HG03460 (cell line): Measurements from ENCODE around the gene VPS37D.
"Not testable (repeated sequence)": the region's sequence is repeated elsewhere in the genome, so short reads cannot be mapped to it uniquely, and the experiment has no call there.

Experiments
- ATAC-seq: cut with Tn5 transposase; IDR thresholded peaks from one replicate; pipeline ENCODE4 v1.9.1; 2021; ENCODE audit not compliant: unreplicated experiment

VPS37D gene

DNA sequence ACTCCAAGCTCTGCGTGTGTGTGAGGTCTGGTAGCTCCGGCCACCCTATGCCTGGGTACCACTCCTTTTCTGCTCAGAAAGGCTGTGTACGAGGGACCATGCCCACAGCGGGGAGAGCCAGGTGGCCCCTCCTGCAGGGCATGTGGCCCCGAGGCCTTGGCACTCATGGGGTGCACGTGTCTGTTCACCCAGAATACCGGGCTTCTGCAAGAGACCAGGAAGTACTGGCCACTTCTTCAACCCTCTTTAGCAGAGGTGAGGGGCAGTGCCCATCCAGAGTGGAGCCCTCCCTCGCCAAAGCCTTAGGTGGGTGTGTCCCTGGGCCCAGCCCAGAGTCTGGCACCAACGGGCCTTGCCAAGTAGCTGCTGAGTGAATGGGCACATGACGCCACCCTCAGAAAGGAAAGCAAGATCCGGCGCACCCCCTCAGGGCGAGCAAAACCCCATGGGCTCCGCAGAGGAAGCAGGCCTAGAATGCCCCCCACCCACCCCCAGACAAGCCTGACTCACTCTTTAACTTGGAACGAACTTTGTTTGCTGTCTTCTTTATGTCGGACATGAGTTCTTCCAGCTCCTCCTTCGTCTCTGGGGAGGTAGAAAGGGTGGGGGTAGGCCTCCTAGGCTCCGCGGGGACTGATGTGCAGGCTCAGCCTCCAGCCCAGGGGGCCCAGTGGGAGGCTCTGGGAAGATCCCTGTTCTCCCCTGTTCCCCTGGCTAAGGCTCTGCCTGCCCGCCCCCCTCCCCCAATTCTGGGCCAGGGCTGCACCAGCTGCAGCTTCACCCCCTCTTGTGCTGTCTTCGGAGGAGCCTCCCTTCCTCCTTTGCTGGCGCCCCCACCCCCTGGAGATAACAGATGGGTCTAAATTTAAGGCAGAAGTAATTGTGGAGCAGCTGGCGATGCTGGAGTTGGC is 37.3 kb downstream of the VPS37D start:
- ATAC-seq, result no peak

DNA sequence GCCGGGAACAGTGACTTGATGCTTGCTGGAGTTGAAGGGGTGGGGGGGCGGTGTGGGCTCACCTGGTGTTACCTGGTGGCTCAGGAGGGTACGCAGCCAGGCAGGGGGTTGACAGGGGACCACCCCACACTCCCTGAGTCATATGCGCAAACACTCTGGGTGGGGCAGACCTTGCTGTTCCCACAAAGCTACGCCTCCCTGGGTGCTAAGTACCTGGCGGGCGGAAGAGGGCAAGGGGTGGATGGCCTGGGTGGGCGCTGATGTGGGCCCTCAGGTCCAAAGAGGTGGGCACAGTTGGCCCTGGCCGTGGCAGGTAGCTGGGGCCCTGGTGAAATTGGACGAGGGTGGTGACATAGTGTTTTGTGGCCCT is 37.9 kb downstream of the VPS37D start:
- ATAC-seq, result no peak

DNA sequence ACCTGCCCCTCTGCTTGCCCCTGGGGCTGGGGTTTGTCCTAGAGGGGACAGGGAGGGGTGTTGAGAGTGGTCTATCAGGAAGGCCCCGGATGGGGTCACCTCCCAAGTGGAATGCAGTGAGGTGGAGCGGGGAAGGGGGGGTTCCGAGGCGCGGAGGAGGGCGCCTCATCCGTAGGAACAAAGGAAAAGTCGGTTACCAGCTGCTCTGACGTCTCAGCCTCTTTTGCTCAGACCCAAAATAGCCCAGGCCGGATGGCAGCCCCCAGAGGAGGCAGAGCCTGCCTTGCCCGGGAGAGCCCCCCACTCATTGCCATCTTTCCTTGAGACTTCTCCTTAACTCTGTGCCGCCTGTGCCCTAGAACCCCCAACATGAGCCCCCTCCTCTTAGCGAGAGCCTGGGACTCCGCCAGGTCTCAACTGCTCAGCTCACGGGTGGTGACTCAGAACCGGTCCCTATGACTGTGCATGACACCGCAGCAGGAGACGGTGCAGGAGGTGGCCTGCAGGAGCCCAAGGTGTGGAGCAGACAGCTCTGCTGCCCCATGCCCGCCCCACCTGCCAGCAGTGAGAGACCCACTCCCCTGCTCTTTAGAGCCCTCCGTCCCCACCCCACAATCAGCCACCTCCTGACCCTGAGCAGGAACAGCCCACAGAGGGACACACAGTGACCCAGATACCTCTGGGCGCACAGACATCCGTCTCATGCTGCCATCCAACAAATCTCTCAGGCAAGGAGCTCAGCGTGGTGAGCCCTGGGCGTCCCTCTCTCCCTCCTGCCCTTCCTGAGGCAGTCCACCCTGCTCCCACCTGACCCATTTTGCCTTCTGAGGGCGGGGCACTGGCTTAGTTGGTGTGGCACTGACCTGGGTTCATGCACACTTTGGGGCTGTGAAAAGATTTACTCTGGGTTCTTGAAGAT is 38.8 kb downstream of the VPS37D start:
- no peak for ATAC-seq

DNA sequence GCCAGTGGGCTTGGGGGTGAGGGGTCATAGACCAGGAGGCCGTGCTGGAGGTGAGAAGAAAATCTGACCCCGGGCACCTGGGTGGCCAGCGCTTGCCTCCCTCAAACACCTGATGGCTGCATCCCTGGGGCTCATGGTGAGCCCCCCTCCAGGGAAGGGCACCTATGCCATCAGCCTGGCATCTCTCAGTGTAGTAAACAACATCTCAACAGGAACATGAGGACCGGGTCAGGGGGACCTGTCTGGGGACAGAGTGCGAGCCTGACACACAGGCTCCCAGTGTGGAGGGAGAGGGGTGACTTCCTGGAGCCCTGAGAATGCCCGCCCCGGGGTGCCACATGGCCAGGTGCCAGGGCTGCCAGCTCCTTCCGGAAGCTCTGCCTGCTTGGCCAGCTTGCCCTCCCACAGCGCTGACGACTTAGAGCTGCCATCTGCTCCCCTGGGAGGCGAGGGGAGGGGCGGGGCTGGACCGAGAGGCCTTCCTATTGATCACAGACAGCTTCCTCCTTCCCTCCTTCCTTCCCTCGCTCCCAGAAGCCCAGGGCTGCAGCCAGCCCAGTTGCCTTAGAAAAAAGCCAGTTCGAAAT is 39.5 kb downstream of the VPS37D start:
- ATAC-seq, result no peak

DNA sequence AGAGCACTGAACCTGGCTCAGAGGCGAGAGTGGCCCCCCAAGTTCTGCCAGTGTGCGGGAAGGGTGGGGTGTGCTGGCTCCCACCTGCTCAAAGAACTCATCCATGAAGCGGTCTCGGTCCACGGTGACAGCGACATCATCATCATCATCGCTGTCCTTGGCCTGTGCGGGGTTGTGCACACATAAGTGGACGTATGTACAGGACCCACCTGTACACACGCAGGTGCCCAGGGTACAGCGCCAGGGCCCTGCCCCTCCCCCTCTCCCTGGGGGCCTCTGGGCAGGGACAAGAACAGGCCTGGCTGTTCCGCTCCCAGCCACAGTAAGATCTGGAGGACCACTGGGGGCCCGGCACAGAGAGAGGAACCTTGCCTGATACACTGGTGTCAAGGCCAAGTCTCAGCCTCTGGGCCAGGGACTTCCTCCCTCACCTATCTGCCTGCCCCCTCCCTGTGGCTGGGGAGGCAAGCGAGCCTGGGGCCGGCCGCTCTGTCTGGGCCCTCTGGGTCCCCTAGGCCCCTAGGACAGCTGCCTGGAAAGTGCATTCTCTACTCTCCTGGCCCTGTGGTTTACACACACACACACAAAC is 41.4 kb downstream of the VPS37D start:
- no peak for ATAC-seq

DNA sequence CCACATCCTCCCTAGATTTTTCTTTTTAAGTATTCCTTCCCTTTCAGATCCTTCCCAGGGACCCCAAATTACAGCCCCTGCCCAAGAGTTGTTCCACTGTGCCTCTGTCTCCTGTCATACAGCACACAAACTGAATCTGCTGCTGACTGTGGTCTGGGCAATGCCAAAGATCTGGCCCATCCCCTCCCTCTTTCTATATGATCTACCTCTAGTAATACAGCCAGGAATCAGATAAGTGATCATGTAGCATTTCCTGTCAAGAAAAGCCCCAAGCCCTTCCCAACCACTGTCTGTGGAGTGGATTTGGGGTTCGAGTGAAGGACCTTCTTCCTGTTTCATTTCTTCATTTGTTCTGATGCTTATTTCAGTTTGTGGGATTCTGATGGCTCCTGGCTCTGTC is 45.1 kb downstream of the VPS37D start:
- ATAC-seq, result no peak

DNA sequence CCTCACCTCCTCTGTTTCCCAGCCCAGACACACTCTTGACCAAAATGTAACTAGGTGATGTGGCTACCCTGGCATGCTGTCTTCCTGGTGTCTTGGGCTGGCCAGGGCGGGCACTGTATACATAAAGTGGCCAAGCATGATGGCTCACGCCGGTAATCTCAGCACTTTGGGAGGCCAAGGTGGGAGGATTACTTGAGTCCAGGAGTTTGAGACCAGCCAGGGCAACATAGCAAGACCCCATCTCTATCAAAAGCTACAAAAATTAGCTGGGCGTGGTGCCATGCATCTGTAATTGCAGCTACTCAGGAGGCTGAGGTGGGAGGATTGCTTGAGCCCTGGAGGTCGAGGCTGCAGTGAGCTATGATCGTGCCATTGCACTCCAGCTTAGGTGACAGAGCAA is 45.7 kb downstream of the VPS37D start:
- ATAC-seq, result not testable (repeated sequence)

DNA sequence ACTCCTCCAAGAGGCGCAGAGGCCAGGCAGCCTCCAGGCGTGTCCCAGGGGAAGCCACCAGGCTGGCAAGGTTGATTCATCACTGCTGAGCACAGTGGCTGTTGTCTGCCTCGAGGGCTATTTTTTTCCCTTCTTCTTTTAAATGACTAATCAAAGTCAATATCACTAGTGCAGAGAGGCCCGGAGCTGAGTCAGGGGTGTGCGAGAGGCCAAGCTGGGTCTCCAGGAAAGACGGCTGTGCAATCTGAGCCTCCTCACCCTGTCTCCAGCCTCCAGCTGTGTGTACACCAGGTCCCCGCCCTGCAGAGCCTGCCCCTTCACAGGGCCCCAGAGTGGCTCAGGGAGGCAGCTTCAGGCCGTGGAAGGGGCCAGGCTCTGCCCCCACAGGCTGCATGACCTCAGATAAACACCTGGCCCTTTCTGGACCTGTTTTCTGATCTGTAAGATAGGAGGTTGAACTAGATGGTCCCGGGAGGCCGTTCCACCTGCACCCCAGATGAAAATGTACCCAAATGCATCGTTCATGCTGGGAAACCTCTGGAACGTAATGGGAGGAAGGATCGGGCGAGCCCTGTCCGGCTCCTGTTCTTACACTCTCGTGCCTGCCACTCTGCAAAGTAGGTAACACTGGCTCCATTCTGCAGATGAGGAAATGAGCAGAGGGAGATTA is 48.2 kb downstream of the VPS37D start:
- no peak for ATAC-seq

DNA sequence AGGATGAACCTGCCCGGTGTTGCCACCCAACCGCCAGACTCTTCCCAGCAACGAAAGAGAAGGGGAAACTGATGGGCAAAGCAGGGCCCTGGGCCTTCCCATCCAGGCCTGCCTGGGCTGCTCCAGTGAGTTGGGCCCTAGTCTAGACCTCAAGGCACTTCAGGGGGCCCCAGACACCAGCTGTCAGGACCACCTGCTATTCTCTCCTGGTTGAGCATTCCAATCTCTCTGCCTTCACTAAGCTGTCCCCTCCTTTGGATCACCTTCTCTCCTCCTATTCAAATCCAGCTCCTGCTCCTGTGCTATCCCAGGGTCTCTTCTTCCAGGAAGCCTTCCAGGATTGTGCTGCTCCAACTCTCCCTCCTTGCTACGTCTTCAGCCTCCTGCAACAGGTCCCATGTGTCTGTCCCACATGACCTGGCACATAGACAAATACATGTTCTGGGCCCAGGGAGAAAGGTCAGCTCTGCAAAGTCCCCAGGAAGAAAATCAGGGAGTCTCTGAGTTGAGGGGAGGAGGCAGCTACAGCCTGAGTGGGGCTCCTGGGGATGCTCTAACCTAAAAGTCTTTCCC is 48.8 kb downstream of the VPS37D start:
- no peak for ATAC-seq

DNA sequence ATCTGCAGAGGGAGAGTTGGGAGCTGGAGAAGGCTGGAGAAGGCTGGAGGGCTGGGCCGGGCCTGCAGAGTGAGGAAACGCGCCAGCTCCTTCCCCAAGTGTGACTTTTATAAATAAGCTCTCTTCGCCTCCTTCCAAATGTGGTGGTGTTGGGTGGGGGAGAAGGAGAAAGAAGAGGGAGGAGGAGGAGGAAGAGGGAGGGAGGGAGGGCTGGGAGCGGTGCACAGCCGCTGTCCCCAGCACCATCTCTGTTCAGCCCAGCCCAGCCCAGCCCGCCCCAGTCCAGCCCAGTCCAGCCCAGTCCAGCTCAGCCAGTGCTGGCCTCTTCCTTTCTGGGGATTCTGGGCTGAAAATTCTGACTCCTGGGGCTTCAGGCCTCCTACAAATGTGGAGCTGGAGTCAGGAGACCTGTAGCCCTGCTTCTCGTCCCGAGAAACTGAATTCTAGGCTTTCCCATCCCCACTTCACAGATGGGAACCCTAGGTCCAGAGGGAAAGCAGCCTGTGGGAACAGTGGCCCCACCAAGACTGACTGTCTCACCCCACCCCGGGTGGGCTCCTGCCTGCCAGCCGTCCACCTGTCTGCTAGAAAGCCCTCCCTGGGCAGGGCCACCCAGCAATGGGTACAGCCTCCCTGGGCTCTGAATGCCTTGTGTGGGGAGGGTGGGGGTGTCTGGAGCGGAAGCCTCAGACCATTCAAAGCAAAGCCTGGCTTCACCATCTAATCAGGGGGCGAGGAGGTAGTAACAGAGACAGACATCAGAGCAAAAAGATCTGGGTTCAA is 49.6 kb downstream of the VPS37D start:
- ATAC-seq, result no peak

DNA sequence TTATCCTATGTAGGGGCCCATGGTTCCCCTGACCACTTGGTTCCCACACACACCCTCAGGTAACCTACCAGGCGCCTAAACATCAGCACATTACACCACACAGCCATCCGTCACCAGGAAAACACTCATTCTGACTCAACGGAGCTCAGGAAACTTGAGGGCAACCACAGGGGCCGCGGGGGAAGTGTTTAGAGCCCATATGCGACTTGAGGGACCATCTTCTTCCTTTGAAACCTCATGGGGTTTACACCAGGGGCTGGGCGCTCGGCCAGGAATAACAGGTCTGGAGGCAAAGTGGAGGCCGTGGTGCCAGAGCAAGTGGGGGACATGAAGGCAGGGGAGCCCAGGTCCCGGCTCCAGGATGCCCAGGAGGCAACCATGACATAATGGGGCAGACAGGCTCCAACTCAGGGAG is 50.4 kb downstream of the VPS37D start:
- ATAC-seq, result peak; percentile 46

DNA sequence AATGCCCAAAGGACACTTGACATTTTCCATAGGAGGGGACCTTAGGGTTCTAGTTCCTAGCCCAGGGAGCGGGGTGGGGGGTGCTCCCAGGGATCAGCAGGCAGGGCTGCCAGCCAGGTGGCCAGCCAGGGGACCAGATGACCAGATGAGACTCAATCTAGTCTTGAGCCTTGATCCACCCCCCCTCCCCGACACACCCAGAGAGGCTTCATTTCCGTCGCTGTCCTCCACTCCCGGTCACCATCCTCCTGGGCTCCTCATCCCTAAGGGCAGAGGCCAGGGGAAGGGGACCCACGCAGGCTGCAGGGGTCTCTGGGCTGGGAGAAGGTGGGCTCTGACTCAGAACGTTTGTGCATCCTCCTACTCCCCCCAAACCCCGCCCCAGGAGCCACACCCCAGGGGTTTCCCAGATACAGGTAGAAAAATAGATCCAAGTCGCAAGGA is 50.8 kb downstream of the VPS37D start:
- ATAC-seq, result no peak

DNA sequence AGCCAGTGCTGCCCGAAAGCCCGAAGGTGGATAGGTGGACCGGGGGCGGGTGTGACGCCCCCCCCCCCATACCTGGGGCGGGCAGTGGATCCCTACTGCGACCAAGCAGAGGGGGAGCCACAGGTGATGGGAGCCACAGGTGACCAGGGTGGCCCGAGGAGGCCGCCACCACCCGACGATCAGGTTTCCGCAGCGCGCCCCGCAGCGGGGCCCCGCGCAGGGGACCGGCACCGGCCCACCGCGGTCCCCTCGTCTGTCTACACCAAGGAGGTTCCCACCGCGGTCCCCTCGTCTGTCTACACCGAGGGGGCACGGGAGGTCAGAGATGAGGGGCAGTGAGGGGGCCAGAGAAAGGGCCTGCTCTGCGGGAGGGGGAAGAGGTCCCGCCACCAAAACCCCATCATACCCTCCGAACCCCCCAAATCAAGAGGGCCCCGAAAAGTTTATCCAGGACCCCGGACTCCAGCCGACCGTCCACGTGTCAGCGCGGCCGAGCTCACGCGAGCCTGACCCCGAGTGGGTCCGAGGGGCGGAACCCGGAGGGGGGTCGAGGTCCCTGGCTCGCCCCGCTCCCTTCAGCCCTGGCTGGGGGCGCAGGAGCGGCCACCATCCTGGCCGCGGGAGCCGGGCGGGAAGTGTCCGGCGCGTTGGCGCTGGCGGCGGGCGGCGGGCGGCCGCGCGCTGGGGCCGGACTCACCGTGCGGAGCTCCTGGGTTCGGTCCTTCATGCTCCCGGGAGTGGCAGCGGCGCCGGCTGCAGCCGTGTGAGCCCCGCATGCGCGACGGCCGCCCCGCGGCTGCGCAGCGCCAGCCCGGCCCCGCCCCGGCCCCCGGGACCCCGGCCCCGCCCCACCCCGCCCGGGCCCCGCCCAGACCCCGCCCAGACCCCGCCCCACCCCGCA is 51.5 kb downstream of the VPS37D start, which contains the start of gene STX1A:
Gene STX1A (minus strand): TSS at position 765 of the 901 bp plus-strand sequence. CDS start 38 bp downstream, at position 727.
- peak; percentile 60 for ATAC-seq

DNA sequence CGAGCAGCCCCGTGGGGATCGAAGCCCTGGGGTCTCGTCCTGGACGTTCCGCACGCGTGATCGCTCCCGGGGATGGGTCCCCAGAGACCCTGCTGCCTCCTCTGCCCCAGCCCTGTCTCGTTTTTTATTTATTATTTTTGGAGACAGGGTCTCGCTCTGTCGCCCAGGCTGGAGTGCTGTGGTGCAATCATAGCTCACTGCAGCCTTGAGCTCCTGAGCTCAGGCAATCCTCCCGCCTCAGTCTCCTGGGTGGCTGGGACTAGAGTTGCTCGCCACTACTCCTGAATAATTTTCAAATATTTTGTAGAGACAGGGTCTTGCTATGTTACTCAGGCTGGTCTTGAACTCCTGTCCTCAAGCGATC is 52.2 kb downstream of the VPS37D start:
- ATAC-seq, result peak; percentile 7

DNA sequence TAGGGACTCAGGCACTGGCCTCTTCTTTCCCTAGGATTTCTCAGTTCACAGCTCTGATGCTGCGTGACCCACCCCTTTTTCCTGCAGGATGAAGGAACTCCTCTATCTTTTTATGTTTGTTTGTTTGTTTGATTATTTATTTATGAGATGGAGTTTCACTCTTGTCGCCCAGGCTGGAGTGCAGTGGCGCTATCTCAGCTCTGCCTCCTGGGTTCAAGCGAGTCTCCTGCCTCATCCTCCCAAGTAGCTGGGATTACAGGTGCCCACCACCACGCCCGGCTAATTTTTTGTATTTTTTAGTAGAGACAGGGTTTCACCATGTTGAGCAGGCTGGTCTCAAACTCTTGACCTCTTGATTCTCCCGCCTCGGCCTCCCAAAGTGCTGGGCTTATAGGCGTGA is 52.8 kb downstream of the VPS37D start:
- not testable (repeated sequence) for ATAC-seq

DNA sequence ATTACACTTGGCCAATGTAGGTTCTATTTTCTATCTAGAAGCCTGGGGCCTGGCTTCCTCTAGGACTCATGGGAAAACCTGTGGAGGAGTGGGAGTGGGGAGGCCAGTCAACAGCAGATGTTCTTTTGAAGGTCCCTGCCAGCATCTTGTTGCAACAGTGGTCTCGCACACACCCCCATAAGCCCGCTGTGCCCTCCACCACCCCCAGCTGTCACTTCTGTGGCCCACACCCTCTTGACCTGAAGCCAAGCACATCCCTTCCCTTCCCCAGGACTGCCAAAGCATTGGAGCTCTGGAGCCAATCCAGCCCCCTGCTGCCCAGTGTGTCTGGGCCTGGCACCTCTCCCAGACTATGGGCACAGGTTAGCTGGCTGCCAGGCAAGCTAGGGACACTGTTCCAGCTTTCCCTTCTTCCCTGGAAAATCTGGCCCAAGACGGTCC is 53.8 kb downstream of the VPS37D start:
- ATAC-seq, result no peak
